Measurements from ENCODE around the gene SIGLEC14.

The SIGLEC14 gene

DNA sequence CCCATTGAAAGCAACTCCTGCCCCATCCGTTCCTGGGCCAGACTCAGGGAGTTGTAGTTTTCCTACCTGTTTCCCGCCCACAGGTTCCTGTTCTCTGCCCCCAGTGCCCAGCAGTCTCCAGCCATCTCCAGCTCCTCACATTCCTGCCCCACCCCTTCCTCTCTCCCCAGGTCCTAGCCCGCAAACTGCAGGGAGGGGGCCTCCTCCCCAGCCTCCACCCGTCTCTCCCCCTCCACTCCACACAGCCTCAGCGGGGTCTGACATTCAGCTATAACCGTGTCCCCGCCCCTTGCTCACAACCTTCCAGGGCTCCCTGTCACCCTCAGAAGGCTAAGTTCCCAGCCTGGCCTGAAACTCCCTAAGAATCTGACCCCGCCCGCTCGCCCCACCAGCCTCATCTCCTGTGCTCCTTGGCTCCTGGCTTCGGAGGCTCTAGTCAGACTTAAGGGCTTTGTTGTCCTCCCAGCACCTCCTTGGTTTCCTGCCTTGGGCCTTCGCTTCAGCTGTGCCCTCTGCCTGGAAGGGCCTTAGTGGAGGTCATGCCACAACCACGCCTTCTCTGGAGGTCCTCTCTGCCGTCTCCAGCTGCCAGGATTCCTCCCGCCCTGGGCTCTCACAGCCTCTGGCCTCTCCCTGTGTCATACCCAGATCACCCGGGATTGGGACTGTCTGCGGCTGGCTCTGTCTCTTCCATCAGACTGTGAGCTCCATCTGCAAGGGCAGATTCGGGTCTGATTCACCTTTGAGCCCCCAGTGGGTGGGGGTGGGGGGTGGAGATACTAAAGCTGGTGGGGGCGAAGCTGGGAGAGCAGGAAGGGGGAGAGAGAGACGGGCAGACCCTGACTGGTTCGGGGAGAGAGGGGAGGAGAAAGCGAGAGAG is 41.4 kb upstream of the SIGLEC14 start:
- no peaks in the 10 kb centered on the region for H3K4me1 ChIP-seq (ENCODE audit: low read depth, poor library complexity, severe bottlenecking)
- H4K20me1 ChIP-seq (ENCODE audit: insufficient read depth) = no peaks in the 10 kb centered on the region
- H3K79me2 ChIP-seq (ENCODE audit: insufficient read depth, low read depth) = no peaks in the 10 kb centered on the region
- no peak overlapping the region for H3K9ac ChIP-seq
- H3K27ac ChIP-seq = no peak overlapping the region
- no peak overlapping the region for H3K4me2 ChIP-seq
- TF ChIP-seq, protein P1, sequence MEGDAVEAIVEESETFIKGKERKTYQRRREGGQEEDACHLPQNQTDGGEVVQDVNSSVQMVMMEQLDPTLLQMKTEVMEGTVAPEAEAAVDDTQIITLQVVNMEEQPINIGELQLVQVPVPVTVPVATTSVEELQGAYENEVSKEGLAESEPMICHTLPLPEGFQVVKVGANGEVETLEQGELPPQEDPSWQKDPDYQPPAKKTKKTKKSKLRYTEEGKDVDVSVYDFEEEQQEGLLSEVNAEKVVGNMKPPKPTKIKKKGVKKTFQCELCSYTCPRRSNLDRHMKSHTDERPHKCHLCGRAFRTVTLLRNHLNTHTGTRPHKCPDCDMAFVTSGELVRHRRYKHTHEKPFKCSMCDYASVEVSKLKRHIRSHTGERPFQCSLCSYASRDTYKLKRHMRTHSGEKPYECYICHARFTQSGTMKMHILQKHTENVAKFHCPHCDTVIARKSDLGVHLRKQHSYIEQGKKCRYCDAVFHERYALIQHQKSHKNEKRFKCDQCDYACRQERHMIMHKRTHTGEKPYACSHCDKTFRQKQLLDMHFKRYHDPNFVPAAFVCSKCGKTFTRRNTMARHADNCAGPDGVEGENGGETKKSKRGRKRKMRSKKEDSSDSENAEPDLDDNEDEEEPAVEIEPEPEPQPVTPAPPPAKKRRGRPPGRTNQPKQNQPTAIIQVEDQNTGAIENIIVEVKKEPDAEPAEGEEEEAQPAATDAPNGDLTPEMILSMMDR (conservative IDR thresholded peaks at IDR 0.05; ENCODE audit: low read depth, low read length) = no peak
- H3K27me3 ChIP-seq (ENCODE audit: insufficient read depth, low read depth) = peaks cover 3% of the 10 kb centered on the region; the same call in 1 of the 2 replicates
- no peaks in the 10 kb centered on the region for H3K36me3 ChIP-seq (ENCODE audit: insufficient read depth)
- H3K4me3 ChIP-seq (IDR thresholded peaks at IDR 0.05; ENCODE audit: insufficient read depth, low read depth, low read length) = no peak overlapping the region
- no peak overlapping the region for H2AFZ ChIP-seq (ENCODE audit: low read depth)

DNA sequence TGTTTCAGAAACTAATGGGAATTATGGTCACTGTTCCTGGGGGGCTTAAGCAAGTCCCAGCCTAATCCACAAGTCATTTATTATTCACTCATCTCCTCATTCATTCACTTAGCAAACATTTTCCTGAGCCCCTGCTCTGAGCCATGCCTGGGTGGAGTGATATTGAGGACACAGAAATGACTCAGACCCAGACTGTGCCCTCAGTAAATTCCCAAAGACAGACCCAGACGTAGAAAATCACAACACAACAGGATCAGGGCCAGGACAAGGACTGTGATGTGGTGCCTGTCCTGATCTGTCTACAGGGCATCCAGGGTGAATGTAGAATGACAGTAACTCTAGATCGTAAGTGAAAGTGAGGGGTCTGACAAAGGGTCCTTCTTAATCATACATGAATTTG is 39.5 kb upstream of the SIGLEC14 start:
- Histone ChIP-seq H3K36me3 (ENCODE audit: insufficient read depth) (no peaks in the 10 kb centered on the region), H3K4me1 (ENCODE audit: low read depth, poor library complexity, severe bottlenecking) (no peaks in the 10 kb centered on the region), H4K20me1 (ENCODE audit: insufficient read depth) (no peaks in the 10 kb centered on the region), H2AFZ (ENCODE audit: low read depth) (no peak overlapping the region), H3K79me2 (ENCODE audit: insufficient read depth, low read depth) (no peaks in the 10 kb centered on the region), H3K4me2 (no peak overlapping the region), H3K27me3 (ENCODE audit: insufficient read depth, low read depth) (peaks cover 3% of the 10 kb centered on the region; the same call in 1 of the 2 replicates), H3K27ac (no peak overlapping the region), H3K9ac (no peak overlapping the region), H3K4me3 (IDR thresholded peaks at IDR 0.05; ENCODE audit: insufficient read depth, low read depth, low read length) (no peak overlapping the region)
- TF ChIP-seq, protein P1 (conservative IDR thresholded peaks at IDR 0.05; ENCODE audit: low read depth, low read length) = no peak

DNA sequence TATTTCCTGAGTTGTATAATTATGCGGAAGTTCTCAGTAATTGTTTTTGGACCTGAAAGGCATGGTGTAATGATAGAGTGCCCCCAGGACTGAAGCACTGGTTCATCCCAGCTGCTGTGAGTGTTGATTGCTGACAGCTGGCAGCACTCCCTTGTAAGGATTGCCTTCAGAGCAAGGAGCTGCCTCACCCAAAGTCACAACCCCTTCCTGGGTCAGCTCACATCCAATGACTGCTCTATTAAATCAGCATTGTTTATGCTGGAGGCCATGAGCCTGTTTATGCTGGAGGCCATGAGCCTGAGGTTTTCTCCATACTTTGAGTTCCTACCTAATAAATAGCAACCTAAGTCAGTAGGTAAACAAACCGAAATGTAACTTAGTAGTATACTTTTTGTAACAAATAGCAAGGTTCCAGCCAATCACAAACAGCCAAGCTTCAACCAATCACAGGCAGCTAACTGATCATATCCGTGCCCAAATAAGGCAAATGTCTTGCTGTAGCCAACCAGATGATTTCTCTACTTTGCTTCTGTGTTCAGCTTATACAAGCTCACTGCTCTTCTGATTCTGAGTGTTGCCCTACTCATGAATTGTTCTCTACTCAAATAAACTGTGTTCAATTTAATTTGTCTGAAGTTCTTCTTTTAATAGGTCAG is 34.8 kb upstream of the SIGLEC14 start:
- TF ChIP-seq, protein P1 (conservative IDR thresholded peaks at IDR 0.05; ENCODE audit: low read depth, low read length) = no peak
- Histone ChIP-seq H3K79me2 (ENCODE audit: insufficient read depth, low read depth) (no peaks in the 10 kb centered on the region), H3K4me2 (no peak overlapping the region), H2AFZ (ENCODE audit: low read depth) (no peak overlapping the region), H3K27me3 (ENCODE audit: insufficient read depth, low read depth) (no peaks in the 10 kb centered on the region), H3K4me1 (ENCODE audit: low read depth, poor library complexity, severe bottlenecking) (no peaks in the 10 kb centered on the region), H3K9ac (no peak overlapping the region), H4K20me1 (ENCODE audit: insufficient read depth) (no peaks in the 10 kb centered on the region), H3K27ac (no peak overlapping the region), H3K36me3 (ENCODE audit: insufficient read depth) (no peaks in the 10 kb centered on the region), H3K4me3 (IDR thresholded peaks at IDR 0.05; ENCODE audit: insufficient read depth, low read depth, low read length) (no peak overlapping the region)

DNA sequence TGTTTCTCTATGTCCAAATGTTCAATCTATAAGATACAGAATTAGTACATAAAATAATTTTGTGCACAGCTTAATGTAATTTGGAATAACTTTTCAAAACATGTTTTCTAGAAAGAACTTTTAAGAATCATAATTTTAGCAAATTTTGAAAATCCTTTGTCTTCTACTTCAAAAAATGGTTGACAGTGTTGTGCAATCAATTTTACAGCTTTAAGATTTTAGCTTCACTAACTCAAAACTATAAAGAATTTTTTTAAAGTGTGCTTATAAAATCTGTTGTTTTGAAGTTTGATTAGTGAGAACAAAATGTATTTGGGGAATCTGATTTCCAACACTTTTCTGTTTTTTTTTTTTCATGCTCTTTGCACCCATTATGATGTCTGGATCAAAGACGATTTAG is 33.8 kb upstream of the SIGLEC14 start:
- Histone ChIP-seq H3K4me1 (ENCODE audit: low read depth, poor library complexity, severe bottlenecking) (no peaks in the 10 kb centered on the region), H3K27ac (no peak overlapping the region), H3K36me3 (ENCODE audit: insufficient read depth) (no peaks in the 10 kb centered on the region), H4K20me1 (ENCODE audit: insufficient read depth) (no peaks in the 10 kb centered on the region), H3K4me2 (no peak overlapping the region), H3K4me3 (IDR thresholded peaks at IDR 0.05; ENCODE audit: insufficient read depth, low read depth, low read length) (no peak overlapping the region), H3K9ac (no peak overlapping the region), H3K79me2 (ENCODE audit: insufficient read depth, low read depth) (no peaks in the 10 kb centered on the region), H3K27me3 (ENCODE audit: insufficient read depth, low read depth) (no peaks in the 10 kb centered on the region), H2AFZ (ENCODE audit: low read depth) (no peak overlapping the region)
- TF ChIP-seq, protein P1 (conservative IDR thresholded peaks at IDR 0.05; ENCODE audit: low read depth, low read length) = no peak
